IPS-15b (cell line): ENCODE results near the gene PRPF31.

ENCODE experiments used
- H3K27me3 ChIP-seq: one replicate; pipeline ENCODE4 v1.6.1; 2013; ENCODE audit warnings: low read length; ENCODE audit not compliant: control insufficient read depth, insufficient read depth
- H3K36me3 ChIP-seq: one replicate; pipeline ENCODE4 v1.6.1; 2013; ENCODE audit warnings: low read length; ENCODE audit not compliant: control insufficient read depth, insufficient read depth
- H3K4me1 ChIP-seq: one replicate; pipeline ENCODE4 v1.6.1; 2013; ENCODE audit warnings: mild to moderate bottlenecking, low read length; ENCODE audit not compliant: control insufficient read depth, insufficient read depth
- H3K4me3 ChIP-seq: one replicate; pipeline ENCODE4 v1.5.1; 2013; ENCODE audit warnings: low read depth, low read length
- H3K9ac ChIP-seq: one replicate; pipeline ENCODE4 v1.6.1; 2013; ENCODE audit warnings: low read depth, mild to moderate bottlenecking, low read length
- H3K9me3 ChIP-seq: one replicate; pipeline ENCODE4 v1.6.1; 2013; ENCODE audit warnings: mild to moderate bottlenecking, low read length; ENCODE audit not compliant: control insufficient read depth, insufficient read depth

PRPF31 gene

DNA sequence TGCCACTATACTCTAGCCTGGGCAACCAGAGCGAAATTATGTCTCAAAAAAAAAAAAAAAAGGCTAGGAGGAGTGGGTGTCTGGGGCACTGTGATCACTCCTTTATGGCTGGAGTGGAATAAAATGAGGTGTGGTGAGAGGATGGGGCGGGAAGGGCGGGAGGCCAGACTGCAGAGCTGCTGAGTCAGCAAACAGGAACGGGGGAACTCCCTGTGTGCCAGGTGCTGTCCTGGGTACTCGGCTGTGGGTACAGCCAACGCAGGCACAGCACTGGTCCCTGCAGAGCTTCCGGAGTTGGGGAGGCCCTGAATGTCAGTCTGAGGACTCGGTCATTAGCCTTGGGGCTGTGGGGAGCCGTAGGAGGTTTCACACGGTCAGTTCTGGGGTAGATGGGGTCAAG is 5.7 kb downstream of the PRPF31 start:
- no peaks in the 10 kb centered on the region for H3K27me3 ChIP-seq
- H3K9ac ChIP-seq: no peak overlapping the region
- H3K36me3 ChIP-seq: peaks cover 58% of the 10 kb centered on the region
- H3K9me3 ChIP-seq: no peaks in the 10 kb centered on the region
- no peaks in the 10 kb centered on the region for H3K4me1 ChIP-seq
- no peak overlapping the region for H3K4me3 ChIP-seq

DNA sequence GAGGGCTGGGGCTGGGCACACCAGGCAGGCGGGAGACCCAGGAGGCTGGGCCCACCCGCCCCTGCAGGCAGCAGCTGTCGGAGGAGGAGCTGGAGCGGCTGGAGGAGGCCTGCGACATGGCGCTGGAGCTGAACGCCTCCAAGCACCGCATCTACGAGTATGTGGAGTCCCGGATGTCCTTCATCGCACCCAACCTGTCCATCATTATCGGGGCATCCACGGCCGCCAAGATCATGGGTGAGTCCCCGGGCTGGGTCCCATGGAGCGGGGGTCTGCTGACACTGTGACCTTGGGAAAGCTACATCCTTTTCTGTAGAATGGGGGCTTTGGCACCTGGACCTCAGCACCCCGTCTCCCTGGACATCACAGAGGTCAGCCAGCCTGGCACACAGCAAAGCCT is 8.1 kb downstream of the PRPF31 start:
- peaks cover 60% of the 10 kb centered on the region for H3K36me3 ChIP-seq

DNA sequence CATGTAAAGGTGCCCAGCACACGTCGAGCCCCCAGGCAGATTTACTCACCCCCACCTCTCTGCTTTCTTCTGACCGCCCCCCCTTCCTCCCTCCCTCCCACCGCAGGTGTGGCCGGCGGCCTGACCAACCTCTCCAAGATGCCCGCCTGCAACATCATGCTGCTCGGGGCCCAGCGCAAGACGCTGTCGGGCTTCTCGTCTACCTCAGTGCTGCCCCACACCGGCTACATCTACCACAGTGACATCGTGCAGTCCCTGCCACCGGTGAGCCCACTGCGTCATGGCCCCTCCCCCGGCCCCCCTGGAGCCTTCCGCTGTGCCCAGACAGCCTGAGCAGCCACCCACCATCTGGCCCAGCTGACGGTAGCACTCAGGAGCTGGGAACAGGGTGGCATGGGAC is 8.8 kb downstream of the PRPF31 start:
- no peaks in the 10 kb centered on the region for H3K27me3 ChIP-seq
- no peaks in the 10 kb centered on the region for H3K9me3 ChIP-seq
- peaks cover 67% of the 10 kb centered on the region for H3K36me3 ChIP-seq
- H3K4me1 ChIP-seq: no peaks in the 10 kb centered on the region
- no peak overlapping the region for H3K4me3 ChIP-seq
- no peak overlapping the region for H3K9ac ChIP-seq

More for the DNA sequence above, 8.1 kb downstream of the PRPF31 start:
- Histone ChIP-seq H3K4me3 (no peak overlapping the region), H3K9ac (no peak overlapping the region), H3K27me3 (no peaks in the 10 kb centered on the region), H3K9me3 (no peaks in the 10 kb centered on the region), H3K4me1 (no peaks in the 10 kb centered on the region)

DNA sequence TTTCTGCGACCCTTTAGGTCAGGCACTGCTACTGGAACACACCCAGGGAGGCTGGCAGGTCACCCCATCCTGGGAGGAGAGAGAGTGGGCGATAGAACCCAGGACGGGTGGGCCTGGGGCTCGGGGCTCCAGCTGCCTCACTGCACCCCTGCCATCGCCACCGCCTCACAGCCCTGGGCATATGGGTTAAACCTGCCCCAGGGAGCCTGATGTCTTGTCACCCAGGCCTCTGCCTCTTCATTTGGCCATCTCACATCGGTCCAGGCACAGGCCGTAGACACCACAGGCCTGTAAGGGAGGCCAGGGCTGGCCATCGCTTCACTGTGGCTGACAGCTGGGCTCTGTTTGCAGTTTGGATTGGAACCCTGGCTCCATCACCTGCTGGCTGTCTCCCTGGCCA is 10.2 kb downstream of the PRPF31 start:
- Histone ChIP-seq H3K4me1 (no peaks in the 10 kb centered on the region), H3K36me3 (peaks cover 64% of the 10 kb centered on the region), H3K9me3 (no peaks in the 10 kb centered on the region), H3K9ac (no peak overlapping the region), H3K4me3 (no peak overlapping the region), H3K27me3 (no peaks in the 10 kb centered on the region)

DNA sequence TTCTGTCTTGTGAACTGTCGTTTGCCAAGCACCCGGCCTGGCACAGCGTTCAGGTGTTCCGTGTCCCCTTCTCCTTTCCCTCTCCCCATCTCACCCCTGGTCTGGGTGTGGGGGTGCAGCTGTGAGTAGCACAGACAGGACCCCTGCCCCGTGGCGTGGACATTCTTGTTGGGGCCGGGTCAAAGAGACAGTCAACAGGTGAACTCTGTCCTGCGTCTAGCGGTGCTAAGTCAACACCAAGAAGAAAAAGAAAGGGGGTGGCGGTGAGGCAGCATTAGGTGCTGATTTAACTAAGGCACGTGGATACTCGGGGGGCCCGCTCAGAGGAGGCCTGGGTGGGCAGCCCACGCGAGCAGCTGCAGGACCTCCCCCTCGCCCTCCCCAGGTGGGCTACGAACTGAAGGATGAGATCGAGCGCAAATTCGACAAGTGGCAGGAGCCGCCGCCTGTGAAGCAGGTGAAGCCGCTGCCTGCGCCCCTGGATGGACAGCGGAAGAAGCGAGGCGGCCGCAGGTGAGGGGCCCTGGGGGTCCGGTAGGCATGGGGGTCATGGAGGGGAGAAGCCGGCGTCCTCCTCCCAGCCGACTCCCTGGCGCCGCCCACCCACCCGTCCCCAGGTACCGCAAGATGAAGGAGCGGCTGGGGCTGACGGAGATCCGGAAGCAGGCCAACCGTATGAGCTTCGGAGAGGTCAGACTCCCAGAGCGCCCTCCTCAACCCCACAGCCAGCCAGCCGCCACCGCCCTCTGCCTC is 12.3 kb downstream of the PRPF31 start:
- Histone ChIP-seq H3K27me3 (no peaks in the 10 kb centered on the region), H3K9me3 (no peaks in the 10 kb centered on the region), H3K9ac (no peak overlapping the region), H3K4me1 (no peaks in the 10 kb centered on the region), H3K36me3 (peaks cover 57% of the 10 kb centered on the region), H3K4me3 (no peak overlapping the region)

DNA sequence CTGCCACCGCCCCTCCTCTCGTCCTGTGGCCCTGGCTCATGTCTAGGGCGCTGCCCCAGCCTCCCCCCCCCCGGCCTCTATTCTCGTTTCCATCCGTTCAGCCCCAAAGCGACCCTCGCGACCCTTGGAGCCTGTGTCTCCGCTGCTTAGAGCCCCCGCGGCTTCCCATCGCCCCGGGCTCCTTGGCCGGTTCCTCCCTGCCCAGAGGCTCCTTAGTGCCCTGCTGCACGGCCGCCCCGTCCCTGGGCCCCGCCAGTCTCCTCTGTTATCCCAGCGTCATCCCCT is 12.8 kb downstream of the PRPF31 start:
- Histone ChIP-seq H3K36me3 (peaks cover 52% of the 10 kb centered on the region), H3K9ac (no peak overlapping the region), H3K27me3 (no peaks in the 10 kb centered on the region), H3K9me3 (no peaks in the 10 kb centered on the region), H3K4me3 (no peak overlapping the region), H3K4me1 (no peaks in the 10 kb centered on the region)

DNA sequence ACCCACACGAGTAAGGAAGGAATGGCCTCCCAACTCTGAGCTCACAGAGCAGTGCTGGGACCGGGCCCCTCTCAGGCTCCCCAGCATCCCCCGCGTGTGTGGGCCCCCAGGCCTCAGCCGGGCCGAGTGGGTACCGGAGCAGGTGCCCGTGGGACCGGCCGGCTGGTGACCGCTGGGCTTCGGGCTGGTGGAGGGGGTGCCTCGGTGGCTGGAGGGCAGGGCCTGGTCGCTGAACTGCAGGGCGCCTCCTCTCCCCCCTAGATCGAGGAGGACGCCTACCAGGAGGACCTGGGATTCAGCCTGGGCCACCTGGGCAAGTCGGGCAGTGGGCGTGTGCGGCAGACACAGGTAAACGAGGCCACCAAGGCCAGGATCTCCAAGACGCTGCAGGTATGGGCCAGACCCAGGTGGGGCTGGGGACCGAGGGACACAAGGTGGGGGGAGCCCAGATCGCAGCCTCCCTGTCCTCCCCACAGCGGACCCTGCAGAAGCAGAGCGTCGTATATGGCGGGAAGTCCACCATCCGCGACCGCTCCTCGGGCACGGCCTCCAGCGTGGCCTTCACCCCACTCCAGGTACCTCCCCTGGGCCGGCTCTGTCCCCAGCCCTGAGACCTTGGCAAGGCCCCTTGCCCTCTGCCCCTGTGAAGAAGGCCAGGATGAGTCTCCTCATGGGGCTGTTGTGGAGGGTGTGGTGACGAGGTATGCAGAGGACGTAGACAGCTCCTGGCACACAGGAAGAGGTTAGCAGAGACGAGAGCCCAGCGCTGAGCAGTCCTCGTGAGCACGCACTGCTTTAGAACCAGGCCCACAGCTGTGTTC is 13.5 kb downstream of the PRPF31 start:
- no peaks in the 10 kb centered on the region for H3K9me3 ChIP-seq
- no peaks in the 10 kb centered on the region for H3K4me1 ChIP-seq
- H3K9ac ChIP-seq: no peak overlapping the region
- H3K27me3 ChIP-seq: no peaks in the 10 kb centered on the region
- H3K36me3 ChIP-seq: peaks cover 46% of the 10 kb centered on the region
- H3K4me3 ChIP-seq: no peak overlapping the region

DNA sequence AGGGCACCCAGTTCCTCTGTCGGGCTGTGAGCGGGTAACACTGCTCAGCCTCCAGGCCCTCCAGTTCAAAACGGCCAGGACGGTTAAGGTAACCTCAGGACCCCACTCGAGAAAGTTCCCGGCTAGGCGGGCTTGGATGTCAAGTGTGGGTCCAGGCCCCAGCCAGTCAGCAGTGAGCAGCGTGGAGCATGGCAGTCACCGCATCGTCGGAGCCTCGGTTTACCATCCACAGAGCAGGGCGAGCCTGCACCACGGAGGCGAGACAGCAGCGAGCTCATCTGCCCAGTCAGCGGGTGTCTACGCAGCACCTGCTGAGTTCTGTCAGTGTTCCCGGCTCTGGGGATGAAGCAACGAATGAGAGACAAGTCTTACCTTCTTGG is 14.1 kb downstream of the PRPF31 start:
- Histone ChIP-seq H3K9me3 (no peaks in the 10 kb centered on the region), H3K4me3 (no peak overlapping the region), H3K9ac (no peak overlapping the region), H3K4me1 (no peaks in the 10 kb centered on the region), H3K27me3 (no peaks in the 10 kb centered on the region), H3K36me3 (peaks cover 40% of the 10 kb centered on the region)

DNA sequence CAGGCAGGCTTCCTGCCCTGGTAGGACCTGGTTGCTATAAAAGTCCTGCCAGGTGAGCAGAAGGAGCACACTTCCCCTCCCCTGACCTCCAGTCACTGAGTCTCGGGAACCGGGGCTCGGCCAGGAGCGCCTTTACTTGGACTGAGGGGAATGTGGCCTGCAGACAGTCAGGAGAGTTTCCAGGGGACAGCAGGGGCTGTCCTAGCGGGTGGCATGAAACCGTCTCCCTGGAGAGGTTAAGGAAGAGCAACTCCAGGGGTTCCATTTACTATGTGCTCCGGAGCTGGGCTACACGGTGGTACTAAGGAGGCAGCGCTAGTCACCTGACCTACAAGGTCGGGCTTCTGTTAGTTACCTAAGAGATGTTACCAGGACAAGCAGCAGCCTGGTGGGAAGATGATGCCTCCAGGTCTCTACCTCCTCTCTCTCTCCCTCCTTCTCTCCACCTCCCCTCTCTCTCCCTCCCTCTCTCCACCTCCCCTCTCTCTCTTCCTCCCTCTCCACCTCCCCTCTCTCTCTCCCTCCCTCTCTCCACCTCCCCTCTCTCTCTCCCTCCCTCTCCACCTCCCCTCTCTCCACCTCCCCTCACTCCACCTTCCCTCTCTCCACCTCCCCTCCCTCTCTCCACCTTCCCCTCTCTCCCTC is 17.9 kb downstream of the PRPF31 start:
- H3K36me3 ChIP-seq: peaks cover 23% of the 10 kb centered on the region

DNA sequence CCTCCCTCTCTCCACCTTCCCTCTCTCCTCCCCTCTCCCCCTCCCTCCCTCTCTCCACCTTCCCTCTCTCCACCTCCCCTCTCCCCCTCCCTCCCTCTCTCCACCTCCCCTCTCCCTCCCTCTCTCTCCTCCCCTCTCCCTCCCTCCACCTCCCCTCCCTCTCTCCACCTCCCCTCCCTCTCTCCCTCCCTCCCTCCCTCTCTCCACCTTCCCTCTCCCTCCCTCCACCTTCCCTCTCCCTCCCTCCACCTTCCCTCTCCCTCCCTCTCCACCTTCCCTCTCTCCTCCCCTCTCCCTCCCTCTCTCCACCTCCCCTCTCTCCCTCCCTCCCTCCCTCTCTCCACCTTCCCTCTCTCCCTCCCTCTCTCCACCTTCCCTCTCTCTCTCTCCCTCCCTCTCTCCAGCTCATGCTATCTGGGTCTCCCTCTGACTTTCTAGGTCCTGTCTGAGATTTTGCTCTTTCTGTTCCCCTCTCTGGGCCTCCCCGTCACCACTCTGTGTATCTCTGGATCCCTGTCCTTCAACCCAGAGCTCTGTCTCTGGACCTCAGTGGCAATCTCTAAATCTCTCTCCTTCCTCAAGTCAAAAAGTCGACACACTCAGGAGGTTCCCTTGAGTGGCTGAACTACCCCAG is 18.5 kb downstream of the PRPF31 start:
- Histone ChIP-seq H3K4me1 (peaks cover 2% of the 10 kb centered on the region), H3K27me3 (no peaks in the 10 kb centered on the region), H3K36me3 (peaks cover 17% of the 10 kb centered on the region), H3K9me3 (no peaks in the 10 kb centered on the region), H3K9ac (no peak overlapping the region), H3K4me3 (no peak overlapping the region)

More for the DNA sequence above, 17.9 kb downstream of the PRPF31 start:
- Histone ChIP-seq H3K27me3 (no peaks in the 10 kb centered on the region), H3K4me1 (no peaks in the 10 kb centered on the region), H3K9me3 (no peaks in the 10 kb centered on the region), H3K9ac (no peak overlapping the region), H3K4me3 (no peak overlapping the region)

DNA sequence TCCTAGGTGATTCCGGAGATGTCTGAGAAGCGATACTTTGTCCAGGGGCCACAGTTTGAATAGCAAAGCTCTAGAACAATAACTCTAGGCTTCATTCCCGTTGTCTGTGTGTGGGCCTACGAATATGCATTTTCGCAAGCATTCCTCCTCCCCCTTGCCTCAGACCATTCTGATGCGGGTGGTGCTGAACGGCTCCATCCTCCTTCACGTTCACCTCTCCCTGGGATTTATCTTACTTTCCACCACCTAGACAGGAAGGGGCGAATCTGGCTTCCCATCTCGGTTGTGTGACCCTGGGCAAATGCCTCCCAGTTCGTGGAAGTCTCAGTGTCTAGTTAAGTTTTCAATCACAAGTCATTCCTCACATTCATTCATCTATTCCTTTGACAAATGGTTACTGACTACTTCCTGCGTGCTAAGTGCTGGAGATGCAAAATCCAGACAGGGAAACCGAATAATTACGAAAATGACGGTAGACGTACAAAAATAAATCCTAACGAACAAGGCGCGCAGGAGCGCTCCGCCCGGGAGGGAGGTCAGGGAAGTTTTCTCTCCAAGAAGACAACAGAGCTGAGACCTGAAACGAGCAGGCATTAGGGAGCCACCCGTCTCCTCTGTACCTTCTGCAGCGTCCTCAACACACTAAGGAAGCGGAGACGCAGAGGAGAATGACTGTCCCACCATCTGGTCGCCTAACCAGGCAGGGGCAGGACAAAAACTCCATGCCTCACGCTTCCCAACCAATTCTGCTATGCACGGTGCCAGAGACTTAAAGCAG is 20.7 kb downstream of the PRPF31 start:
- Histone ChIP-seq H3K9me3 (no peaks in the 10 kb centered on the region), H3K4me1 (peaks cover 7% of the 10 kb centered on the region), H3K9ac (peak overlapping the region; percentile 57), H3K27me3 (no peaks in the 10 kb centered on the region), H3K36me3 (peaks cover 10% of the 10 kb centered on the region), H3K4me3 (peak overlapping the region; percentile 84)
